HepG2 (cell line): Measurements from ENCODE around the gene DNM3. TPM values are rescaled to one million over a fixed set of nuclear protein-coding genes. Genes with fewer than 3 reads are reported as not detected.

Source experiments
- ATAC-seq: fragments of 200-7000 bp; cut with Tn5 transposase; 3 replicates; pipeline ENCODE4 v1.9.1; 2020; ENCODE audit warnings: mild to moderate bottlenecking, moderate library complexity
- BruUV-seq: library from RNA; stranded (reverse); fragments of 400-500 nt; replicated peaks from 2 replicates; lab custom pipeline; 2021; lab: Mats Ljungman, UMichigan
- CTCF ChIA-PET: fragments of 300-600 bp; formaldehyde crosslinking; extraction: SDS; loops from one replicate; lab custom pipeline; 2021; ENCODE audit warnings: low total read pairs, inconsistent platforms, low intra/inter-chr PET ratio; lab: Yijun Ruan, JAX
- POLR2A ChIA-PET: fragments of 350-600 bp; sonication (Branson Sonifier 250); formaldehyde crosslinking; loops from one replicate; lab custom pipeline; 2020; ENCODE audit warnings: antibody characterized with exemption, inconsistent platforms; lab: Yijun Ruan, JAX
- DNase-seq: peaks from one replicate; pipeline ENCODE4 v3.0.0-alpha.2; 2015; ENCODE audit warnings: low spot score
- FAIRE-seq: peaks from 3 replicates; lab custom pipeline; 2011; peaks lifted over from hg19 to GRCh38; lab: Jason Lieb, UNC
- H2AFZ ChIP-seq: one replicate; pipeline ENCODE4 v1.6.1; 2011; ENCODE audit warnings: low read length, inconsistent platforms
- H3K27ac ChIP-seq: fragments of 300-600 bp; 3 replicates; pipeline ENCODE4 v1.8.0; 2011; ENCODE audit warnings: mixed run types, mild to moderate bottlenecking, mixed read lengths, low read length, inconsistent platforms; ENCODE audit not compliant: insufficient read depth; ENCODE audit errors: extremely low read length
- H3K27me3 ChIP-seq, 2 experiments: fragments of 200-600 bp in 1 of 2; 2 replicates in 1 of 2; 3 replicates in 1 of 2; pipeline versions ENCODE4 v1.6.0 to v1.8.0; 2011; ENCODE audit warnings: low read length in 2 of 2, mild to moderate bottlenecking in 2 of 2, moderate library complexity in 2 of 2, inconsistent platforms in 1 of 2; ENCODE audit not compliant: insufficient read depth in 2 of 2, control insufficient read depth in 1 of 2
- H3K36me3 ChIP-seq, 2 experiments: fragments of 200-600 bp in 1 of 2; replicated peaks in 1 of 2; 2 replicates in 1 of 2; 3 replicates in 1 of 2; pipeline versions ENCODE4 v1.5.1 to v1.8.0; 2011; ENCODE audit warnings: low read length in 2 of 2, inconsistent platforms in 1 of 2; ENCODE audit not compliant: insufficient read depth in 2 of 2, control insufficient read depth in 1 of 2
- H3K4me1 ChIP-seq: 2 replicates; pipeline ENCODE4 v1.5.1; 2012; ENCODE audit warnings: low read length, inconsistent platforms; ENCODE audit not compliant: insufficient read depth
- H3K4me2 ChIP-seq: 2 replicates; pipeline ENCODE4 v1.6.0; 2011; ENCODE audit warnings: low read depth, low read length, inconsistent platforms
- H3K4me3 ChIP-seq, 3 experiments: fragments of 200-600 bp in 1 of 3; sonication (generic), shearing (Covaris generic) in 1 of 3; replicated peaks in 1 of 3; 2 replicates each; pipeline ENCODE4 v1.5.1; 2011 to 2016; ENCODE audit warnings: low read length in 3 of 3, inconsistent platforms in 2 of 3, low read depth in 2 of 3, mild to moderate bottlenecking in 2 of 3, control low read depth in 1 of 3, mixed read lengths in 1 of 3; ENCODE audit not compliant: insufficient read depth in 1 of 3
- H3K79me2 ChIP-seq: one replicate; pipeline ENCODE4 v1.6.1; 2011; ENCODE audit warnings: low read length, inconsistent platforms; ENCODE audit not compliant: insufficient read depth
- H3K9ac ChIP-seq: 2 replicates; pipeline ENCODE4 v1.6.0; 2011; ENCODE audit warnings: mild to moderate bottlenecking, low read depth, low read length, inconsistent platforms; ENCODE audit not compliant: insufficient read depth
- H3K9me3 ChIP-seq: 2 replicates; pipeline ENCODE4 v1.5.1; 2012; ENCODE audit warnings: mild to moderate bottlenecking, low read length
- H4K20me1 ChIP-seq: 2 replicates; pipeline ENCODE4 v1.6.0; 2011; ENCODE audit warnings: inconsistent platforms, mild to moderate bottlenecking, low read length, moderate library complexity; ENCODE audit not compliant: insufficient read depth
- CCAR2 ChIP-seq: fragments of 200-400 bp; formaldehyde crosslinking; optimal IDR thresholded peaks from 2 replicates; pipeline ENCODE3; 2018; ENCODE audit warnings: low read depth, mild to moderate bottlenecking, low read length, moderate library complexity
- NFE2L1 ChIP-seq: sonication (generic); formaldehyde crosslinking; IDR thresholded peaks from 2 replicates; pipeline ENCODE4 v1.4.0; 2020; ENCODE audit warnings: missing genetic modification reagents, mild to moderate bottlenecking, borderline replicate concordance
- RELA ChIP-seq: sonication (generic); formaldehyde crosslinking; IDR thresholded peaks from 2 replicates; pipeline ENCODE4 v1.4.0; 2020; ENCODE audit warnings: missing genetic modification reagents
- SMARCE1 ChIP-seq: fragments of 450-650 bp; IDR thresholded peaks from 2 replicates; pipeline ENCODE4 v1.6.1; 2017; ENCODE audit warnings: borderline replicate concordance
- SMYD3 ChIP-seq: sonication (generic); formaldehyde crosslinking; IDR thresholded peaks from 2 replicates; pipeline ENCODE4 v1.8.1; 2023; ENCODE audit warnings: mild to moderate bottlenecking, missing genetic modification reagents
- USF2 ChIP-seq, 2 experiments: sonication (generic) in 1 of 2; formaldehyde crosslinking in 1 of 2; IDR thresholded peaks; 2 replicates each; pipeline versions ENCODE4 v1.5.1 to v1.6.1; 2011 to 2020; ENCODE audit warnings: borderline replicate concordance in 1 of 2, low read depth in 1 of 2, low read length in 1 of 2, mild to moderate bottlenecking in 1 of 2, missing genetic modification reagents in 1 of 2, moderate library complexity in 1 of 2
- ZNF543 ChIP-seq: sonication (generic); formaldehyde crosslinking; IDR thresholded peaks from 2 replicates; pipeline ENCODE4 v1.4.0; 2020; ENCODE audit warnings: mild to moderate bottlenecking, missing genetic modification reagents
- ZNF770 ChIP-seq: sonication (generic); formaldehyde crosslinking; IDR thresholded peaks from 2 replicates; pipeline ENCODE4 v1.5.0; 2020; ENCODE audit warnings: mild to moderate bottlenecking, missing genetic modification reagents
- WGBS: methylation state at CpG from one replicate; pipeline ENCODE4 v1.1.6; 2017; ENCODE audit warnings: low lambda C conversion rate; 5-methylcytosine and 5-hydroxymethylcytosine counted together
- in situ Hi-C: cut with HindIII; loops from 2 replicates; pipeline ENCODE4 v1.10.0; 2017; ENCODE audit warnings: low pct_unique_long_range_greater_than_20kb; ENCODE audit not compliant: extremely low pct_ligation_motif_present
- intact Hi-C: fragments of 100-400 bp; cut with micrococcal nuclease; formaldehyde crosslinking; loops from one replicate; pipeline ENCODE4 v1.10.0; 2022; ENCODE audit not compliant: unreplicated experiment
- polyA plus RNA-seq, 8 experiments: library from polyadenylated mRNA; depleted of rRNA in 3 of 8; stranded (reverse) in 7 of 8; unstranded in 1 of 8; fragments of >200 nt; fragmentation: Illumina TruSeq in 4 of 8; extraction: Trizol in 4 of 8; gene quantifications; 2 replicates each; pipeline versions ENCODE4 v1.2.1 to v1.2.3, GENCODE V29; 2011 to 2016; ENCODE audit warnings: low read depth in 4 of 8, missing spikeins in 1 of 8, mixed read lengths in 1 of 8; ENCODE audit not compliant: insufficient read depth in 1 of 8
- total RNA-seq, 5 experiments: library from RNA; depleted of rRNA; stranded (reverse); fragments of >200 nt; fragmentation: Illumina TruSeq; extraction: Trizol; gene quantifications; 2 replicates each; pipeline ENCODE4 v1.2.3, GENCODE V29; 2016; ENCODE audit warnings: low read depth in 1 of 5
- TF ChIP-seq, protein P1 (sequence below): sonication (generic); formaldehyde crosslinking; IDR thresholded peaks from 2 replicates; pipeline ENCODE4 v1.4.0; 2020; ENCODE audit warnings: mild to moderate bottlenecking, missing genetic modification reagents

DNM3 gene
- total and polyA plus RNA-seq, 2 of the 13 experiments (the other 11 are each of a cell fraction or from before 2014, with no cell fraction given): 0.05 TPM; not detected in 1

DNA sequence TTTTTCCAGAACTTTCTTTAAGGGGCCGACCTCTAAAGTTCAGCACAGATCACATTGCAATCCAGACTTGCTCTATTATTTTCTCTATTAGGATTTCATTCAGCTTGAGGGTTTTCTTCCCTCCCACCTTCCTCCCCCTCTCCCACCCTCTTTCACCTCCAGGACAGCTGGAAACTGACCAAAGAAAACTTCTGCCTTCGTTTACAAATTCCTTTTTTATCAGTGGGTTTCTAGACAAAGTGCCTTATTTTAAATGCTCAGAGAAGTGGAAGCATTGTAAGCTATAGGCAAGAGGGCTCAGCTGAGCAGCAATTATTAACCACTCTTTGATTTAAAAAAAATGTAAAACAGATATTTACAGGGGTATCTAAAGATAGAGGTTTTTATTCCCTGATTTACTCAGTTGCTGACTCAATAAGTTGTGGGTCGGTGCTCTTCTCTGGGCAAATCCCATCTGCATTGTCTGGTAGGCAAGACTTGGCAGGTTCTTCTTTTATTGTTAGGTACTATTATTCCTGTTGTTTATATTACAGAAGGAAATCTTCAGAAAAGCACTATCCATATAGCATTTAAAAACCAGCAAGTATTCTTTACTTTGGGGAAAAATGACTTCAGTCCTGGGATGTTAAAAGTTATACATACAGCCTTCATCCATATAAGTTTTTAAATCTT, 302.2 kb downstream of the DNM3 start:
- FAIRE-seq (no peak), DNase-seq (no peak), ATAC-seq (no peak)
- H3K36me3 ChIP-seq: no peaks in the 10 kb centered on the region
- H3K27ac ChIP-seq: no peak overlapping the region
- no TSS peak for BruUV-seq
- no peak overlapping the region for H3K4me3 ChIP-seq
- H3K27me3 ChIP-seq: no peaks in the 10 kb centered on the region
- H4K20me1 ChIP-seq: no peaks in the 10 kb centered on the region
- WGBS: 49% methylated on average over 3 of the region's 3 CpGs
- in situ Hi-C loops: no loop called here
- ChIA-PET CTCF (no interaction called here), POLR2A (no interaction called here)
- no peak overlapping the region for H3K4me2 ChIP-seq
- TF ChIP-seq RELA (CRISPR knock-in tag) (no peak), USF2 (IDR thresholded peaks at IDR 0.05; ENCODE audit: low read depth, low read length) (no peak), USF2 (CRISPR knock-in tag; IDR thresholded peaks at IDR 0.05; ENCODE audit: borderline replicate concordance) (no peak), SMARCE1 (no peak), ZNF770 (CRISPR knock-in tag) (no peak), SMYD3 (CRISPR knock-in tag) (no peak), CCAR2 (no peak), NFE2L1 (CRISPR knock-in tag) (no peak), ZNF543 (no peak)
- TF ChIP-seq, protein P1, sequence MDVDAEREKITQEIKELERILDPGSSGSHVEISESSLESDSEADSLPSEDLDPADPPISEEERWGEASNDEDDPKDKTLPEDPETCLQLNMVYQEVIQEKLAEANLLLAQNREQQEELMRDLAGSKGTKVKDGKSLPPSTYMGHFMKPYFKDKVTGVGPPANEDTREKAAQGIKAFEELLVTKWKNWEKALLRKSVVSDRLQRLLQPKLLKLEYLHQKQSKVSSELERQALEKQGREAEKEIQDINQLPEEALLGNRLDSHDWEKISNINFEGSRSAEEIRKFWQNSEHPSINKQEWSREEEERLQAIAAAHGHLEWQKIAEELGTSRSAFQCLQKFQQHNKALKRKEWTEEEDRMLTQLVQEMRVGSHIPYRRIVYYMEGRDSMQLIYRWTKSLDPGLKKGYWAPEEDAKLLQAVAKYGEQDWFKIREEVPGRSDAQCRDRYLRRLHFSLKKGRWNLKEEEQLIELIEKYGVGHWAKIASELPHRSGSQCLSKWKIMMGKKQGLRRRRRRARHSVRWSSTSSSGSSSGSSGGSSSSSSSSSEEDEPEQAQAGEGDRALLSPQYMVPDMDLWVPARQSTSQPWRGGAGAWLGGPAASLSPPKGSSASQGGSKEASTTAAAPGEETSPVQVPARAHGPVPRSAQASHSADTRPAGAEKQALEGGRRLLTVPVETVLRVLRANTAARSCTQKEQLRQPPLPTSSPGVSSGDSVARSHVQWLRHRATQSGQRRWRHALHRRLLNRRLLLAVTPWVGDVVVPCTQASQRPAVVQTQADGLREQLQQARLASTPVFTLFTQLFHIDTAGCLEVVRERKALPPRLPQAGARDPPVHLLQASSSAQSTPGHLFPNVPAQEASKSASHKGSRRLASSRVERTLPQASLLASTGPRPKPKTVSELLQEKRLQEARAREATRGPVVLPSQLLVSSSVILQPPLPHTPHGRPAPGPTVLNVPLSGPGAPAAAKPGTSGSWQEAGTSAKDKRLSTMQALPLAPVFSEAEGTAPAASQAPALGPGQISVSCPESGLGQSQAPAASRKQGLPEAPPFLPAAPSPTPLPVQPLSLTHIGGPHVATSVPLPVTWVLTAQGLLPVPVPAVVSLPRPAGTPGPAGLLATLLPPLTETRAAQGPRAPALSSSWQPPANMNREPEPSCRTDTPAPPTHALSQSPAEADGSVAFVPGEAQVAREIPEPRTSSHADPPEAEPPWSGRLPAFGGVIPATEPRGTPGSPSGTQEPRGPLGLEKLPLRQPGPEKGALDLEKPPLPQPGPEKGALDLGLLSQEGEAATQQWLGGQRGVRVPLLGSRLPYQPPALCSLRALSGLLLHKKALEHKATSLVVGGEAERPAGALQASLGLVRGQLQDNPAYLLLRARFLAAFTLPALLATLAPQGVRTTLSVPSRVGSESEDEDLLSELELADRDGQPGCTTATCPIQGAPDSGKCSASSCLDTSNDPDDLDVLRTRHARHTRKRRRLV (CRISPR knock-in tag): no peak
- no peaks in the 10 kb centered on the region for H3K79me2 ChIP-seq
- intact Hi-C loops: no loop called here
- no peaks in the 10 kb centered on the region for H3K9me3 ChIP-seq
- no peak overlapping the region for H2AFZ ChIP-seq
- H3K4me1 ChIP-seq: no peaks in the 10 kb centered on the region
- H3K9ac ChIP-seq: no peak overlapping the region
